ENCODE data around the gene FGF1. TPM values are rescaled to one million over a fixed set of nuclear protein-coding genes. Genes with fewer than 3 reads are reported as not detected.

Gene FGF1
- total and polyA plus RNA-seq, 2 donors (not counting 3 experiments of a cell fraction or from before 2014, with no cell fraction given), result not detected

DNA sequence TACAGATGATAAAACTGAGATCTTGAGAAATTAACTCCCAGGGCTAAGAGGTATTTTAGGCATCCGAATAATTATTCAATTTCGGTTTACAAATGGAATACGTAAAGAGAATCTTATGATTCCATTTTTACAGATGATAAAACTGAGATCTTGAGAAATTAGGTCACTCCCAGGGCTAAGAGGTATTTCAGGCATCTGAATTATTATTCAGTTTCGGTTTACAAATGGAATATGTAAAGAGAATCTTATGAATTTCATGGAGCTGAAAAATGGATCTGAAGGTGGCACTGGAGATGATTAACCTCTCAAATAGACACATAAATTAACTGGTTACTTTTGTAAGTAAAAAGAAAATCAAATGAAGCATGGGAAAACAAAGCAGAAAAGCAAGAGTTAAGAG is 44.2 kb downstream of the FGF1 start:
- no peaks in the 10 kb centered on the region for H3K9me1 ChIP-seq (replicated peaks; ENCODE audit: control insufficient read depth, extremely low read depth, insufficient read depth, low read length)
- no peaks in the 10 kb centered on the region for H4K20me1 ChIP-seq (replicated peaks; ENCODE audit: control insufficient read depth, extremely low read depth, insufficient read depth, low read length)
- H3K79me2 ChIP-seq (ENCODE audit: control insufficient read depth, insufficient read depth, low read length), result no peaks in the 10 kb centered on the region
- H2AFZ ChIP-seq (ENCODE audit: low read depth, low read length), result no peak overlapping the region
- H3K9me3 ChIP-seq (replicated peaks; ENCODE audit: control insufficient read depth, insufficient read depth, low read length), result no peaks in the 10 kb centered on the region
- H3K36me3 ChIP-seq (ENCODE audit: control insufficient read depth in 2 of 2, extremely low read depth in 1 of 2, insufficient read depth in 2 of 2, low read length in 2 of 2), result no peaks in the 10 kb centered on the region
- dilution Hi-C loops (cut with MboI; ENCODE audit: extremely low pct_ligation_motif_present, low sequenced_read_pairs), result no loop called here
- H3K4me3 ChIP-seq (replicated peaks in 1 of 3; ENCODE audit: insufficient read depth in 1 of 3, low read depth in 1 of 3, low read length in 3 of 3), result no peak overlapping the region
- TF ChIP-seq POLR2AphosphoS5 (IDR thresholded peaks at IDR 0.05; ENCODE audit: insufficient read depth, low read depth, low read length) (no peak), GATA2 (IDR thresholded peaks at IDR 0.05; ENCODE audit: insufficient read depth, insufficient read length, low read depth, low read length) (no peak)
- H3K9ac ChIP-seq (replicated peaks; ENCODE audit: extremely low read depth, insufficient read depth, low read length), result no peak overlapping the region
- peaks cover 12% of the 10 kb centered on the region for H3K4me1 ChIP-seq (ENCODE audit: control insufficient read depth, extremely low read depth, insufficient read depth, low read length)
- no peak for DNase-seq (ENCODE audit: low read depth, low spot score)
- H3K27ac ChIP-seq (ENCODE audit: insufficient read depth, low read depth, low read length), result no peak overlapping the region
- intact Hi-C loops (cut with micrococcal nuclease), result no loop called here
- CTCF ChIA-PET, result interaction anchor here (2.7 to 3.8 kb wide), 2 partner anchors 14 to 58 kb away, joined by 9 to 12 read pairs; no protein-coding TSS in a partner anchor
- peaks cover 0 to 4% of the 10 kb centered on the region in 2 experiments for H3K27me3 ChIP-seq (ENCODE audit: control insufficient read depth in 2 of 2, insufficient read depth in 2 of 2, low read length in 2 of 2)
- POLR2A ChIA-PET, result no interaction called here
- no peak for FAIRE-seq
- H3K4me2 ChIP-seq (ENCODE audit: insufficient read depth, low read length), result no peak overlapping the region
- BruUV-seq (replicated peaks), result no TSS peak

DNA sequence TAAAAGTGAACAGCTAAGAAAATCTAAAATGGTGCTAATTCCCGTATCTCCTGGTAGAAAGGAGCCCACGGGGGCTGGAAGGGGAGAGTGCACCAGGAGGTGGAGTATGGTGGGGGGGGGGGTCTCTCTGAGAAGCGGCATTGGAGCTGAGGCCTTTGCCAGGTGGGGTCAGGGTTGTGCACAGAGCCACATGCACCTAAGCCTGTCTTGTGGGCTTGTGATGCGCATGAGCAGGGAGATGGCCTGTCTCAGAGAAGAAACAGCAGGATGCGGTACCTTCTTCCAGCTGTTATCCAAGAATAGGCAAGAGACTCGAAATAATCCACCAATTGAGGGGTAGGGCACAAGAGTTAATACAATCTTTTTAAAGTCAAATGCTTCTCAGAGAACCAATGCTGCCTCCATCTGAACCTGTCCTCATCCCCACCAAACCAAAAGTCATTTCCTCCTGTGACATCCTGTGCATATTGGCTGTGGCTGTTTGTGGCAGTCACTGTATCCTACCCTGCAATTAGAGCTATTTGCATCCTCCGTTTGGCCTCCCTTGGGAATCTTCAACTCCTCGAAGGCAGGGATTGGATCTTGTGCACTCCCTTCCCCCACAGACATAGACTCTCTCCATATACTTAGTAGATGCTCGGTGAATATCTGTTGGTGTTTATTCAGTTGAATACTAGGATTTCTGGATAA is 45.4 kb downstream of the FGF1 start:
- no peak for TF ChIP-seq JUN (IDR thresholded peaks at IDR 0.05; ENCODE audit: borderline replicate concordance, insufficient read depth, insufficient read length, low read depth)
- no peak for TF ChIP-seq MAX (IDR thresholded peaks at IDR 0.05; ENCODE audit: insufficient read depth, insufficient read length)
- TF ChIP-seq GATA2 (IDR thresholded peaks at IDR 0.05; ENCODE audit: insufficient read depth, insufficient read length, low read depth, low read length), result no peak
- no peak for TF ChIP-seq MYC (IDR thresholded peaks at IDR 0.05; ENCODE audit: low read depth, low read length)
- no peak for TF ChIP-seq EZH2 (IDR thresholded peaks at IDR 0.05; ENCODE audit: borderline replicate concordance, low read depth, low read length, severe bottlenecking)
- TF ChIP-seq CTCF (IDR thresholded peaks at IDR 0.05; ENCODE audit: extremely low read depth in 1 of 2, insufficient read depth in 1 of 2, low read depth in 1 of 2, low read length in 2 of 2), result no peak
- TF ChIP-seq FOS (IDR thresholded peaks at IDR 0.05; ENCODE audit: borderline replicate concordance, insufficient read depth, low read length), result no peak
- TF ChIP-seq POLR2A (IDR thresholded peaks at IDR 0.05; ENCODE audit: low read depth, low read length), result no peak
- no peak for TF ChIP-seq POLR2AphosphoS5 (IDR thresholded peaks at IDR 0.05; ENCODE audit: insufficient read depth, low read depth, low read length)
- Histone ChIP-seq H3K4me1 (ENCODE audit: control insufficient read depth, extremely low read depth, insufficient read depth, low read length) (peaks cover 10% of the 10 kb centered on the region), H3K4me3 (replicated peaks in 1 of 3; ENCODE audit: insufficient read depth in 1 of 3, low read depth in 1 of 3, low read length in 3 of 3) (no peak overlapping the region), H3K9me3 (replicated peaks; ENCODE audit: control insufficient read depth, insufficient read depth, low read length) (no peaks in the 10 kb centered on the region), H3K9me1 (replicated peaks; ENCODE audit: control insufficient read depth, extremely low read depth, insufficient read depth, low read length) (no peaks in the 10 kb centered on the region), H3K36me3 (ENCODE audit: control insufficient read depth in 2 of 2, extremely low read depth in 1 of 2, insufficient read depth in 2 of 2, low read length in 2 of 2) (no peaks in the 10 kb centered on the region), H3K79me2 (ENCODE audit: control insufficient read depth, insufficient read depth, low read length) (no peaks in the 10 kb centered on the region), H3K9ac (replicated peaks; ENCODE audit: extremely low read depth, insufficient read depth, low read length) (no peak overlapping the region), H3K27me3 (ENCODE audit: control insufficient read depth in 2 of 2, insufficient read depth in 2 of 2, low read length in 2 of 2) (peaks cover 0 to 4% of the 10 kb centered on the region in 2 experiments), H3K27ac (ENCODE audit: insufficient read depth, low read depth, low read length) (no peak overlapping the region), H3K4me2 (ENCODE audit: insufficient read depth, low read length) (no peak overlapping the region), H4K20me1 (replicated peaks; ENCODE audit: control insufficient read depth, extremely low read depth, insufficient read depth, low read length) (no peaks in the 10 kb centered on the region), H2AFZ (ENCODE audit: low read depth, low read length) (no peak overlapping the region)
- no peak for DNase-seq (ENCODE audit: low read depth, low spot score)
- intact Hi-C loops (cut with micrococcal nuclease) (no loop called here), dilution Hi-C loops (cut with MboI; ENCODE audit: extremely low pct_ligation_motif_present, low sequenced_read_pairs) (no loop called here)
- no TSS peak for BruUV-seq (replicated peaks)
- FAIRE-seq, result no peak
- POLR2A ChIA-PET, result no interaction called here
- CTCF ChIA-PET, result interaction anchor here (2.7 to 3.8 kb wide), 2 partner anchors 15 to 59 kb away, joined by 9 to 12 read pairs; no protein-coding TSS in a partner anchor

All from endothelial cell of umbilical vein (primary cell).